SK-N-SH treated with all-trans-retinoic acid at 6 μM for 48 hours (cell line): ENCODE measurements around the gene CRIP3.

ENCODE experiments used
- ARNTL ChIP-seq: fragments of 450-650 bp; formaldehyde crosslinking; IDR thresholded peaks from 2 replicates; pipeline ENCODE4 v1.5.0; 2020; ENCODE audit warnings: low read depth, mild to moderate bottlenecking, moderate library complexity, borderline replicate concordance
- CSDC2 ChIP-seq: fragments of 250-450 bp; sonication (Bioruptor Pico); IDR thresholded peaks from 2 replicates; pipeline ENCODE4 v1.5.0; 2020; ENCODE audit warnings: mild to moderate bottlenecking, moderate library complexity
- GLIS3 ChIP-seq: fragments of 250-450 bp; sonication (Bioruptor Pico); IDR thresholded peaks from 2 replicates; pipeline ENCODE4 v1.5.0; 2020; ENCODE audit warnings: mild to moderate bottlenecking, moderate library complexity
- ISL1 ChIP-seq: fragments of 250-450 bp; sonication (Bioruptor Pico); IDR thresholded peaks from 2 replicates; pipeline ENCODE4 v2.1.2; 2022; ENCODE audit warnings: mild to moderate bottlenecking, moderate library complexity
- PPARA ChIP-seq: fragments of 250-450 bp; sonication (Bioruptor Pico); IDR thresholded peaks from 2 replicates; pipeline ENCODE4 v1.5.0; 2020; ENCODE audit warnings: mild to moderate bottlenecking, borderline replicate concordance
- RARB ChIP-seq: fragments of 250-450 bp; sonication (Bioruptor Pico); IDR thresholded peaks from 2 replicates; pipeline ENCODE4 v1.8.0; 2021; ENCODE audit warnings: mild to moderate bottlenecking, moderate library complexity
- SNAI2 ChIP-seq: fragments of 250-450 bp; sonication (Bioruptor Pico); IDR thresholded peaks from 2 replicates; pipeline ENCODE4 v1.5.0; 2020; ENCODE audit warnings: mild to moderate bottlenecking, moderate library complexity
- TOX ChIP-seq: fragments of 250-450 bp; sonication (Bioruptor Pico); IDR thresholded peaks from 2 replicates; pipeline ENCODE4 v1.8.0; 2021; ENCODE audit warnings: mild to moderate bottlenecking, moderate library complexity, borderline replicate concordance
- ZFP3 ChIP-seq: fragments of 250-450 bp; sonication (Bioruptor Pico); IDR thresholded peaks from 2 replicates; pipeline ENCODE4 v1.5.0; 2020; ENCODE audit warnings: mild to moderate bottlenecking, moderate library complexity
- ZFP30 ChIP-seq: fragments of 450-650 bp; formaldehyde crosslinking; IDR thresholded peaks from 2 replicates; pipeline ENCODE4 v1.5.0; 2022; ENCODE audit warnings: mild to moderate bottlenecking, moderate library complexity
- ZNF70 ChIP-seq: fragments of 450-650 bp; formaldehyde crosslinking; IDR thresholded peaks from 2 replicates; pipeline ENCODE4 v1.5.0; 2020; ENCODE audit warnings: mild to moderate bottlenecking, moderate library complexity
- ZNF8 ChIP-seq: fragments of 450-650 bp; formaldehyde crosslinking; IDR thresholded peaks from 2 replicates; pipeline ENCODE4 v1.5.0; 2020; ENCODE audit warnings: mild to moderate bottlenecking, moderate library complexity
- TF ChIP-seq, protein P1 (sequence below): fragments of 250-450 bp; sonication (Bioruptor Pico); IDR thresholded peaks from 2 replicates; pipeline ENCODE4 v1.5.1; 2020; ENCODE audit warnings: low read depth, mild to moderate bottlenecking, moderate library complexity
- TF ChIP-seq, protein P2 (sequence below): fragments of 250-450 bp; sonication (Bioruptor Pico); IDR thresholded peaks from 2 replicates; pipeline ENCODE4 v1.8.0; 2020; ENCODE audit warnings: mild to moderate bottlenecking, moderate library complexity, borderline replicate concordance

DNA sequence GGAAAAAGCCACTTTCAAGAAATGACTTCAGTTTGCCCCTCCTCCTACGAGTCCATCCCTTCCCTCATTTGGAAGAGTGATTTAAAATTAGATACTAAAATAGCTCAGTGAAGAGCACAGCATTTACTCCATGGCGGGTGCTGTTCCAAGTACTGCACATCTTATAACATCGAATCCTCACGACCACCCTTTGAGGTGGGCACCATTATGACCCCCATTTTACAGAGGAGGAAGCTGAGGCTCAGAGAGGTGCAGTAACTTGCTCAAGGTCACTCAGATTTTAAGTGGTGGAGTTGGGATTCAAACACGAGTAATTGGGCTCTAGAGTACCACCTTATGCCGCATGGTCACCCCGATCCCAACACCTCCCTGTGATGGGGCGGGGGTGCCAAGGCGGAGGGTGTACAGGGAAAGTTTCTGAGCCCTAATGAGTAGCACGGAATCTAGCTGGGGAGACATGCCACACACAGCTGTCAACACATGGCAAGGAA is 39.8 kb downstream of the CRIP3 start:
- TF ChIP-seq ARNTL (CRISPR knock-in tag): no peak
- no peak for TF ChIP-seq ZNF70
- no peak for TF ChIP-seq ZNF8 (CRISPR knock-in tag)
- no peak for TF ChIP-seq SNAI2
- TF ChIP-seq, protein P1, sequence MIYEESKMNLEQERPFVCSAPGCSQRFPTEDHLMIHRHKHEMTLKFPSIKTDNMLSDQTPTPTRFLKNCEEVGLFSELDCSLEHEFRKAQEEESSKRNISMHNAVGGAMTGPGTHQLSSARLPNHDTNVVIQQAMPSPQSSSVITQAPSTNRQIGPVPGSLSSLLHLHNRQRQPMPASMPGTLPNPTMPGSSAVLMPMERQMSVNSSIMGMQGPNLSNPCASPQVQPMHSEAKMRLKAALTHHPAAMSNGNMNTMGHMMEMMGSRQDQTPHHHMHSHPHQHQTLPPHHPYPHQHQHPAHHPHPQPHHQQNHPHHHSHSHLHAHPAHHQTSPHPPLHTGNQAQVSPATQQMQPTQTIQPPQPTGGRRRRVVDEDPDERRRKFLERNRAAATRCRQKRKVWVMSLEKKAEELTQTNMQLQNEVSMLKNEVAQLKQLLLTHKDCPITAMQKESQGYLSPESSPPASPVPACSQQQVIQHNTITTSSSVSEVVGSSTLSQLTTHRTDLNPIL (CRISPR knock-in tag): no peak
- TF ChIP-seq TOX (CRISPR knock-in tag): no peak
- TF ChIP-seq ZFP3 (CRISPR knock-in tag): no peak
- TF ChIP-seq, protein P2, sequence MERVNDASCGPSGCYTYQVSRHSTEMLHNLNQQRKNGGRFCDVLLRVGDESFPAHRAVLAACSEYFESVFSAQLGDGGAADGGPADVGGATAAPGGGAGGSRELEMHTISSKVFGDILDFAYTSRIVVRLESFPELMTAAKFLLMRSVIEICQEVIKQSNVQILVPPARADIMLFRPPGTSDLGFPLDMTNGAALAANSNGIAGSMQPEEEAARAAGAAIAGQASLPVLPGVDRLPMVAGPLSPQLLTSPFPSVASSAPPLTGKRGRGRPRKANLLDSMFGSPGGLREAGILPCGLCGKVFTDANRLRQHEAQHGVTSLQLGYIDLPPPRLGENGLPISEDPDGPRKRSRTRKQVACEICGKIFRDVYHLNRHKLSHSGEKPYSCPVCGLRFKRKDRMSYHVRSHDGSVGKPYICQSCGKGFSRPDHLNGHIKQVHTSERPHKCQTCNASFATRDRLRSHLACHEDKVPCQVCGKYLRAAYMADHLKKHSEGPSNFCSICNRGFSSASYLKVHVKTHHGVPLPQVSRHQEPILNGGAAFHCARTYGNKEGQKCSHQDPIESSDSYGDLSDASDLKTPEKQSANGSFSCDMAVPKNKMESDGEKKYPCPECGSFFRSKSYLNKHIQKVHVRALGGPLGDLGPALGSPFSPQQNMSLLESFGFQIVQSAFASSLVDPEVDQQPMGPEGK (CRISPR knock-in tag): no peak
- TF ChIP-seq ZFP30: no peak
- TF ChIP-seq CSDC2 (CRISPR knock-in tag): no peak
- TF ChIP-seq ISL1 (CRISPR knock-in tag): no peak
- no peak for TF ChIP-seq RARB (CRISPR knock-in tag)
- no peak for TF ChIP-seq GLIS3 (CRISPR knock-in tag)
- TF ChIP-seq PPARA (CRISPR knock-in tag): no peak
